ENCODE measurements around the gene HADHA.

DNA sequence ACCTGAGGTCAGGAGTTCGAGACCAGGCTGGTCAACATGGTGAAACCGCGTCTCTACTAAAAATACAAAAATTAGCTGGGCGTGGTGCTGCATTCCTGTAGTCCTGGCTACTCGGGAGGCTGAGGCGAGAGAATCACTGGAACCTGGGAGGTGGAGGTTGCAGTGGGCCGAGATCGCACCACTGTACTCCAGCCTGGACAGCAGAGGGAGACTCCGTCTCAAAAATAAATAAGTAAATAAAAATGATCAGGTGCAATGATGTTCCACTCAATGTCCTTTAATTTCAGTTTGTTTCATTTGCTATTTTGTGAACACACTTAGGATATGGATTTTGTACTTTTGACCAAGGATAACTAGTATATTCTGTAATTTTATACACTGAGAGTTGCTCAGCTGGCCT, 9.3 kb downstream of the HADHA start:
- TF ChIP-seq, protein P1, sequence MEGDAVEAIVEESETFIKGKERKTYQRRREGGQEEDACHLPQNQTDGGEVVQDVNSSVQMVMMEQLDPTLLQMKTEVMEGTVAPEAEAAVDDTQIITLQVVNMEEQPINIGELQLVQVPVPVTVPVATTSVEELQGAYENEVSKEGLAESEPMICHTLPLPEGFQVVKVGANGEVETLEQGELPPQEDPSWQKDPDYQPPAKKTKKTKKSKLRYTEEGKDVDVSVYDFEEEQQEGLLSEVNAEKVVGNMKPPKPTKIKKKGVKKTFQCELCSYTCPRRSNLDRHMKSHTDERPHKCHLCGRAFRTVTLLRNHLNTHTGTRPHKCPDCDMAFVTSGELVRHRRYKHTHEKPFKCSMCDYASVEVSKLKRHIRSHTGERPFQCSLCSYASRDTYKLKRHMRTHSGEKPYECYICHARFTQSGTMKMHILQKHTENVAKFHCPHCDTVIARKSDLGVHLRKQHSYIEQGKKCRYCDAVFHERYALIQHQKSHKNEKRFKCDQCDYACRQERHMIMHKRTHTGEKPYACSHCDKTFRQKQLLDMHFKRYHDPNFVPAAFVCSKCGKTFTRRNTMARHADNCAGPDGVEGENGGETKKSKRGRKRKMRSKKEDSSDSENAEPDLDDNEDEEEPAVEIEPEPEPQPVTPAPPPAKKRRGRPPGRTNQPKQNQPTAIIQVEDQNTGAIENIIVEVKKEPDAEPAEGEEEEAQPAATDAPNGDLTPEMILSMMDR (IDR thresholded peaks at IDR 0.05; ENCODE audit: low read length) = no peak
- TF ChIP-seq EZH2 (optimal IDR thresholded peaks at IDR 0.05; ENCODE audit: low read depth, low read length) = no peak
